ENCODE measurements around the gene C17orf100.
A peak's percentile ranks its signal among the peaks of the same experiment; 100 is the strongest.

Gene C17orf100

DNA sequence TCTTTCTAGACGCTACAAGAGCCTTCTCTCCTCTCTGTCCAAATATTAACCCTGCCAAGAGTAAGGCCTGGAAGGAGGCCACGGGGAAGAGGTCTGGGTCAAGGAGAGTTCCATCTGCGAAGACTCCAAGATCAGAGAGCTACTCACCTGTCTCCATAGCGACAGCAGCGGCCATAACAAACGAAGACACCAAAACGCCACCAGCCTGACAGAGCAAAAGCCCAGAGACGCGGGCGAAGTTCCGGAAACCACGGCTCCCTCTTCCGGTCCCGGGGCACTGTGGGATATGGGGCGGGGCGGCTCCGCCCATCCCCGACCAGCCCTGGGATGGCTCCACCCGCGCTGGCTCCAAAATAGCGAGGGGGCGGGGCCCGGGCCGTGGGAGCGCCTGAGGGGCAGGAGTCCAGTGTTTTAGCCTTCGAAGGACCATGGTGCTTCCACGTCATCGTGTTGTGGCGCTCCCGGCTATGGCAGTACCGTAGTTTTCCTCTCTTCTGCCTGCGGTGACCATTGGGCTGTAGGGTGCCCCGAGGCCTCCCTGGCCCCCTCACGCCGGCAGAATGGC, at the start of gene C17orf100, which contains the start of gene MED31:
Gene C17orf100, plus strand, starts transcription at position 409 of the 565 bp plus-strand sequence. Its CDS starts 152 bp downstream, at position 561.
Gene MED31, minus strand, starts transcription at position 252 of the 565 bp plus-strand sequence. Its CDS starts 77 bp downstream, at position 175.
- DNase-seq (ENCODE audit: low read depth in 2 of 2), result peak; percentile 85 to 93

DNA sequence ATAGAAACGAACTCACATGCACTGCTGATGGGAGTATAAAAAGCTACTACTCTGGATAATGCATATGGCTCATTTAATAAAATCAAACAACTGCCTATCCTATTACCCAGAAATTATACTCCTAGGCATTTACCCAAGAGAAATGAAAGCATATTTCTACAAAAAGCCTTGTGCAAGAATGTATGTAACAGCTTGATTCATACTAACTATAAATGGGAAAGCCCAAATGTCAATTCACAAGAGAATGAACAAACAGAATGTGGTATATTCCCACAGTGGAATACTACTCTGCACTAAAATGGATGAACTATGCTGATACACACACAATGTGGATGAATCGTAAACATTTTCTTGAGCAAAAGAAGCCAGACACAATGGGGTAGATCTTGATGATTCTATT, 49.4 kb upstream of the C17orf100 start:
- DNase-seq (ENCODE audit: low read depth in 2 of 2), result no peak

DNA sequence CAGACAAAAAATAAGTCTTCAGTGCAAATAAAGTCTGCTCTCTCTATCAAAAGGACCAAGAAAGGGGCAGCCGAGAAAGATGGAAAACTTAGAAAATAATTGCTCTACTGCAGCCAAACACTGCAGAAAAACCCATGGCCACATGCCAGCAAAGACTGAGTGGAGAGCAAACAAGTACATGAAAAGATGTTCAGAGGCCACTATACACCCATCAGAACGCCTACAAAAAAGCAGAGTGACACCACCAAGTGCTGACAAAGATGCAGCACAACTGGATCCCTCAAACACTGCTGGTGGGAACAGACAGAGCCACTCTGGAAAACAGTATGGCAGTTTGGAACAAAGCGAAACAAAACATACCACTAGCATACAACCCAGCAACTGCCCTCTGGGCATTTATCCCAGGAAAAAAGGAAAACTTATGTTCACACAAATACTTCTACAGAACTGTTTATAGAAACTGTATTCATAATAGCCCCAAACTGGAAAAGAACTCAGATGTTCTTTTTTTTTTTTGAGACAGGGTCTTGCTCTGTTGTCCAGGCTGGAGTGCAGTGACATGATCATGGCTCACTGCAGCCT, 47.7 kb upstream of the C17orf100 start:
- DNase-seq (ENCODE audit: low read depth in 2 of 2), result no peak

DNA sequence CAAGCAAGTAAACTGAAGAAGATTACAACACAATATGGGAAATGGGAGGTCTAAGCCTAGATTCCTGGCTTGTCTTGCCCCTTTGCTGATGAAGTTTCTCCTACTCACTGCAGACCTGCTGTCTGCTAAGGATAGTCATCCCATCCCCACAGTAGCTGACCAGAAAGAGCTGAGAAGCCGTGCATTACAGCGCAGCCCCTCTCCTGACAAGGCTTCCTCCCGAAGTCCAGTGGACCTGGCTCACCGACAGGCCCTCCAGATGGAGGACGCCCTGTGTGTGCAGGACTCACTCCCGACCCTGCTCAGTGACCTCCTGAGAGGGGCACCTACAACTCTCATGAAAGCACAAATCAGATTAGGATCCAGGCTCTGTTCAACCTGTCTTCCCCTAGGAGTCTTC, 46.4 kb upstream of the C17orf100 start:
- DNase-seq (ENCODE audit: low read depth in 2 of 2), result no peak

DNA sequence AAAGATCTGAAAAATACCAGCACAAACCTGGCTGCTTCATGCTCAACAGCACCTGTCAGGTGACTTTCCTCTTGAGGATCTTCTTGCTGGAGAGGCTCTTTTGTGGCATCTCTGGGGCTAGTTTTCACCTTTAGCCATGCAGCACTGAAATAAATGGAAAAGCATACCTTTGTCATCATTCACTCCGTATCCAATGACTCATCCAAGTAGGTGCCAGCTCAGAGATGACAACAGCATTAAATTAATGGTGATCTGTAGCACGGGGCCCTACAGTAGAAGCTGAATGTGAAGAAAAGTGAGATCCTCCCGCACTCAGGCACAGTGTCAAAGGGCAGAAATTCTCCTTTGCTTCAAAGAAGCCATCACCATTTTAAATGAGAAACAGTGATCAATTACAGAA, 43.2 kb upstream of the C17orf100 start:
- DNase-seq (ENCODE audit: low read depth in 2 of 2), result no peak

DNA sequence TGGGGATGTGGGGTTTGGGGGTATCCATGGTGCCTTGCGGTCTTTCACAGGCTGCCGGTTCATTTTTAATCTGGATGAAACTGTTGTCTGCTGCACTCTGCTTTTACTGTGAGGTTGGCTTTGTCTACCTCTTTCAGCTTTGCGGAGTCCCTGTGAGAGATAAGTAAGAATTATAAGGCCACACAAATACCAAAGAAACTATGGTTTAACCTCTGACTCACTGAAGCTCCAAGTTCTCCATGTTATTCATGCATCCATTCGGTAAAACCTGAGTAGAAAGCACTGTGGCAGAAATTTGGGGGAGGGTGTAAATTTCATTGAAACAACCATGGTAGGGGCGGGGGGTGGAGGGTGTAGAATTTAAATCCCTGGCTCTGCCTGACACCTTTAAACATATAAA, 41.6 kb upstream of the C17orf100 start:
- DNase-seq (ENCODE audit: low read depth in 2 of 2), result no peak

DNA sequence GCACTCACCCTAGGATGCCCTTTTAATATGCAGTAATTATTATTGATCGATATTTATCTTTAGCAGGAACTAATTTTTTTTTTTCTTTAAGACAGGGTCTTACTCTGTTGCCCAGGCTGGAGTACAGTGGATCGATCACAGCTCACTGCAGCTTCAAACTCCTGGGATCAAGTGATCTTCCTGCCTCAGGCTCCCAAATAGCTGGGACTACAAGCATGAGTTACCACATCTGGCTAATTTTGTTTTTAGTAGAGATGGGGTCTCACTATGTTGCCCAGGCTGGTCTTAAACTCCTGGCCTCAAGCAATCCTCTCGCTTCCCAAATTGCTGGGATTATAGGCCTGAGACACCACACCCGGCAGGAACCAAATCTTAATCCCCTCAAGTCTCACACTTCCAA, 40.3 kb upstream of the C17orf100 start:
- DNase-seq (ENCODE audit: low read depth in 2 of 2), result no peak

DNA sequence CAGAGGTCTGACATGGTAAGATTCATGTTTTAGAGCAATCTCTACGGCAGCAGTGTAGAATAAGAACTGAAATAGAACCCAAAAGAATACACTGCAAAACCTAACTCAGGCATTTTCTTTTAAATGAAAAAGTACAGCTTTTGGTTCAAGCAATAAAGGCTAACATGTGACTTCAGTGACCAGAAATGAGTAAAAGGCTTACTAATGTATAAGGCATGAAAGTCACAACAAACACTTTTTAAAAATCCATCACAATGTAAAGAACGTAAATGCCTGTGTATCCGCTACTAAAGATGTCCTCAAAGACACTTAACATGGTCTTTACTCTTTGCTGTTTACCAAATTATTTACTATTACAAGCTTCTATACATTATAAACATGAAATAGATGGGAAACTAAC, 27.6 kb upstream of the C17orf100 start:
- DNase-seq (ENCODE audit: low read depth in 2 of 2), result no peak

DNA sequence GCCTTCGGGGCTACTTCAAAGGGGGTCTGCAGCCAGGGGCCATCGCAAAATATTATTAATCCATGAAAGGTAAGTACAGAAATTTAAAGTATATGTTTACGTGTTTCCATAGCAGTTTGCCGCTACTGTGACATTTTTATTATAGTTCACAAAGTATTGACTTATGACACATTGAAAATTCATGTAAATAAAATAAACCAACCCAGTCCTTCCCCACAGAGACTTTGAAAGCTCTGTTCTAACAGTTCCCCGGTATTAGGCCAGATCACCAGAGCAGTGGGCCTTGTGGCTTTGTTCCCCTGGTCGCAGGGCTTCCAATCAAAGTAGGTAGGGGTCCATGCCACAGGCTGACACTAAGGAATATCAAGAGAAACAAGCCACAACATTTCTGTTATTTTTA, 24.9 kb upstream of the C17orf100 start:
- no peak for DNase-seq (ENCODE audit: low read depth in 2 of 2)

DNA sequence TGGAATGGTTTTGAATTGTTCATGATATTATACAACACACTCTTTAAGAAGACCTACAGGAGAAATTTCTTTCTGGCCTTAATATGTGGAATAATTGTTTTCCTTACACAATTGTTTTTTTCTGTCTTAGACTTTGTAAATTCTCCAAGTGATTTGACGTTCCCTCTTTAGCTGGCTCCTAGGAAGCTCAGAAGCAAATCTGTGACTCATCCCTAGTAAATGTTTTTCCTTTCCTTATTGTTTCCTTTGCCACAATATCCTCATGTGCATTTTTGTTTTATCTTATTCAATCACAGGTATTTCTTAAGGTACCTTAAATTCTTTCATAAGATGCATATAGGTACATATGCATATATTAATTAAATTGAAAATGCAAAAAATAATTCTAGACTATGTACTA, 24.5 kb upstream of the C17orf100 start:
- DNase-seq (ENCODE audit: low read depth in 2 of 2), result no peak

DNA sequence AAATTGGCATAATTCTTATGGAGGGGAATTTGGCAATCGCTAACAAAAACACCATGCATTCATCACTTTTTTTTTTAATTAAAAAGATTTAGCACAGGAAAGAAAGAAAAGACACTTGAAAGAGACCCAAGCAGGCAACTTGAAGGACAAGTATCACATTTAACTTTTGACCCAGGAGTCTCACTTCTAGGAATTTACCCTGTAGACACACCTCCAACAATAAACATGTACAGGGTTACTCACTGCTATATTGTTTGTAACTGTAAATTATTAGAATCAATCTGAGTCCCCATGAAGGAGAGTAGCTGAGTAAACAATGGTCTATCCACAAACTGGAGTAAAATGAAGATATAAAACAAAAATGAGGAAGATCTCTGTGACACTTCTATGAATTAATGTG, 21.2 kb upstream of the C17orf100 start:
- no peak for DNase-seq (ENCODE audit: low read depth in 2 of 2)

DNA sequence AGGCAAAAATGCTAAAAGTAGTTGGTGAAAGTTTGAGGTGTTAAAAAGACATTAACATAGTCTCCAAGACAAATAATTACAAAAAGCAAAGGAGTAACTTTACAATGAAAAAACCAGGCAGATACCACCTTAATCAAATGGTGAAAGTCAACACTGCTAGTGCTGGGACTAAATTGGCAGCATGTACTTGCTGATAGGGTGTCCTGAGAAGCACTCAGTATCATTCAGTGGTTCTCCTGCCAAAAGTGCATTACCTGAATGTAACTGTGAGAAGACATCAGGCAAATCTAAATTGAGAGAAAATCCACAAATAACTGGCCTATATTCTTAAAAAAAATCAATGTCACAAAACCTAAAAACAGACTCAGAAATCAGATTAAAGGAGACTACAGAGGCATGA, 19.0 kb upstream of the C17orf100 start:
- no peak for DNase-seq (ENCODE audit: low read depth in 2 of 2)

DNA sequence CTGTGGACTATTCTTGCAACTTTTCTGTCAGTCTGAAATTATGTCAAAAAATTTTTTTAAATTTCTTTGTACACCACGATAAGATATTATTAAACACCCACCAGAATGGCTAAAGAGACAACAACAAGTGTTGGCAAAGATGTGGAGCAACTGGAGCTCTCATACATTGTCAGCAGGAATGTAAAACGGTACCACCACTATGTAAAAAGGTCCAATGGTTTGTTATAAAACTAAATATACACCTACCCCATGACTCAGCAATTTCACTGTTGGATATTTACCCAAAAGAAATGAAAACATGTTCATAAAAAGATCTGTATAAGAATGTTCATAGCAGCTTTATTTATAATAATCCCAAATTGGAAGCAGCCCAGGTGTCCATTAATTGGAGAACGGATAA, 18.3 kb upstream of the C17orf100 start:
- no peak for DNase-seq (ENCODE audit: low read depth in 2 of 2)

DNA sequence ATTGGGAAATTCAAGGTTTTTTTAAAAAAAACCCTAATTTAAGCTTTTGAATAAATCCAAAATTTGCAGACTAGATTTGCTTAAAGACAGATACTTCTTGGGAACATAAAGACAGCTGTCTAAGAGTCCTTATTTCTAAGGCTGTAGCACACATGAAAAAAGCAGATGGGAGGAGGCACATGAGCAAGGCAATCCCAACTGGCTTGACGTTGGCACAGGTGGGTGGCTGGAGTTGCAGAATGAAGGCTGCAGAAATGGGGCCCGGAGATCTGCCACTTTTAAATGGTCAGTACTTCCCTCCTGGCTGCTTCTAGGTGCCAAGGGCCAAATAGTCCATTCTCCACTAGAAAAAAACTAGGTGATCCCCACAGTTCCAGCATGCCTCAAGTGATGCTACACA, 15.5 kb upstream of the C17orf100 start:
- DNase-seq (ENCODE audit: low read depth in 2 of 2), result no peak

DNA sequence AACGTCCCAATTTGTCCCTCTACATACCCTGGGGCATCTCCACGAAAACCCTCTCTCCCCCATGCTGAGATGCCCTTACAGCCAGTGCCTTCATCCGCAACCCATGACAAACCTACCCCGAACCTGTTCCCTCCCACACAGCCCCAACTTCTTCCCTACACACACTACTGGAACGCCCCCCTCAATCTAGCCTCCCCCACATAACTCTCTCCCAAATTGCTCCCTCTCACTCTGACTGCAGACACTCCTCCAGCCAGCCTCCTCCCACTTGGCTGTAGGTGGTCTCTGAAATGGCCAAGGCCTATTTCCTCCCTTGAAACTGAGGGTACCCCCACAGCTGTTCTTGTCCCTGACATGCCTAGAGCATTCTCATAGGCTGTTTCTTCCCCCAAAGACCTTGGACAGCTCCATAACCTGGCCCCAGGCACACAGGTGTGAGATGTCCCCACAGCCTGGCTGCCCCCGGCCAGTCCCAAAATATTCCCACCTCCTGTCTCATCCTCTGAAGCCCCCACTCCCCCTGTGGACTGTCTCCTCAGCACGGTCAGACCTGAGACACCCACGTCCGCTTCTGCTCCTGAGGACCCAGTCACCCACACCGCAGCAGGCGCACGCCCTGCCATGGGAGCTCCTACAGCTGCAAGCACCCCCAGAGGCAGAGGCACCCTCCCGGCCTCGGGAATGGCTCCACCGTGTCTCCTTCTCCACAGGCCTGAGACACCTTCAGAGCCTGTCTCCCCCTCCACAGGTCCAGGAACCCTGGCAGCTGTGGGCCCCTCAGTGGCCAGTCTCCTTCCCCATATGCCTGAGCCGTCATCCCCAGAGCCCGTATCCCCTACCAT, 14.7 kb upstream of the C17orf100 start:
- DNase-seq (ENCODE audit: low read depth in 2 of 2), result no peak

DNA sequence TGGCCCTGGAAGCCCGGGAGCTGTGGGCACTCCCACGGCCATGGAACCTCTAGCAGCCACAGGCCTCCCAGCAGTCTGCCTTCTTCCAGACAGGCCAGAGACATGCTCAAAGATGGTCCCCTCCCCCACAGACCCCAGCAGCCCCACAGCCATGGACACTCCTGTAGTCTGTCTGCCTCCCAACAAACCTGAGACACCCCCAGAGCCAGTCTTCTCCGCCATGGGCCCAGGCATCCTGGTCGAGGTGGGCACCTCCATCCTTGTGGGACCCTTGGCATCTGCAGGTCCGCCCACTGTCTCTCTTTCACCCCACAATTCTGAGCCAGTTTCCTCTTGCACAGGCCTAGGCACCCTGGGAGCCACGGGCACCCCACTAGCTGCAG, 14.1 kb upstream of the C17orf100 start:
- DNase-seq (ENCODE audit: low read depth in 2 of 2), result no peak

DNA sequence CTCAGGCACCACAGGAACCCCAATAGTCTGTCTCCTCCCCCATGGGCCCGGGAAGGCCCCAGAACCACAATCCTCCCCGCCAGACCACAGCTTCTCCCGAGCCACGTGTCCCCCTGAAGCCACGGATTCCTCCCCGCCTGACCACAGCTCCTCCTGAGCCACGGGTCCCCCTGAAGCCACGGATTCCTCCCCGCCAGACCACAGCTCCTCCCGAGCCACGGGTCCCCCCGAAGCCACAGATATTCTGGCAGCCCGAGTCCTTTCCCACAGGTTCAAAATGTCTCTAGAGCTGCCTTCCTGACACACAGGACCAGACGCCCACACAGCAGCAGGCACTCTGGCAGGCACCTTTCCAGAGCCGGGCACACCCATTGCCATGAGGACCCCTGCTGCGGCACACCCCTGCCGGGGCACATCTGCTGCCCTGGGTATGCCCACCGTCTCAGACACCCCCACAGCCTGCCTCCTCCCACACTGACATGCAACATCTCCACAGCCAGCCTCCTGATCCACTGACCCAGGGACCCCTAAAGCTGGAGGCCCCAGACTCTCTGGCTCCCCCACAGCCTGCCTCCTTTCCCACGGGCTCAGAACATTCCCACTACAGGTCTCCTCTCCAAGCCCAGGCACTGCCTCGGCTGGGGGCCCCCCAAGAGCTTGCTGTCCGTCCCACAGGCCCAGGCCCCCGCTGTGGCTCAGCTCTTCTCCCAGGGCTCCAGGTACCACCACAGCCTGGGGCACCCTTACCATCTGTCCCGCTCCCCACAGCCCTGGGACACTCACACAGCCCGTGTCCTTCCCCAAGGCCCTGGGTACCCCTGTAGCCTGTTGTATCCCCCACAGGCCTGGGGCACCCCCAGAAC, 13.3 kb upstream of the C17orf100 start:
- DNase-seq (ENCODE audit: low read depth in 2 of 2), result no peak

DNA sequence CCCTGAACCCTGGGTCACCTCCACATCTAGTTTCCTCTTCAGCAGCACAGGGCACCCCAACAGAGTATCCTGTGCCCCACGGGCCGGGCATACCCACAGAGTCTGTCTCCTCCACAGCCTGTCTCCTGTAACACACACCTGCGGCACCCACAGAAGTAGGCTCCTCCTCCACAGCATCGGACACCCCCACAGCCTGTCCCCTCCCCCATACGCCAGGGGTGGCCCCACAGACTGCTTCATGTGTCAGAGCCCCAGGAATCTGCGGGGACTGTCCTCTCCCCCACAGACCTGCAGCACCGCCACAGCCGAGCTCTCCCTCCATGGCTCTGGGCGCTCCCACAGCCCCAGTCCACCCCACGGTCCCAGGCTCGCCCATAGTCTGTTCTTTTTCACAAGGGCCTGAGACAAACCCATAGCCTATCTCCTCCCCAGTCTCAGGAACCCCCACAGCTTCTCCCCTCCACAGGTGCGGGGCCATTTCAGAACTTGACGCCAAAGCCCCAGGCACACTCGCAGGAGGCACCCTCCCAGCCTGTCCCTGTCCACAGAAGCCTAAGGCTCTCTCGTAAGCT, 12.5 kb upstream of the C17orf100 start:
- no peak for DNase-seq (ENCODE audit: low read depth in 2 of 2)

DNA sequence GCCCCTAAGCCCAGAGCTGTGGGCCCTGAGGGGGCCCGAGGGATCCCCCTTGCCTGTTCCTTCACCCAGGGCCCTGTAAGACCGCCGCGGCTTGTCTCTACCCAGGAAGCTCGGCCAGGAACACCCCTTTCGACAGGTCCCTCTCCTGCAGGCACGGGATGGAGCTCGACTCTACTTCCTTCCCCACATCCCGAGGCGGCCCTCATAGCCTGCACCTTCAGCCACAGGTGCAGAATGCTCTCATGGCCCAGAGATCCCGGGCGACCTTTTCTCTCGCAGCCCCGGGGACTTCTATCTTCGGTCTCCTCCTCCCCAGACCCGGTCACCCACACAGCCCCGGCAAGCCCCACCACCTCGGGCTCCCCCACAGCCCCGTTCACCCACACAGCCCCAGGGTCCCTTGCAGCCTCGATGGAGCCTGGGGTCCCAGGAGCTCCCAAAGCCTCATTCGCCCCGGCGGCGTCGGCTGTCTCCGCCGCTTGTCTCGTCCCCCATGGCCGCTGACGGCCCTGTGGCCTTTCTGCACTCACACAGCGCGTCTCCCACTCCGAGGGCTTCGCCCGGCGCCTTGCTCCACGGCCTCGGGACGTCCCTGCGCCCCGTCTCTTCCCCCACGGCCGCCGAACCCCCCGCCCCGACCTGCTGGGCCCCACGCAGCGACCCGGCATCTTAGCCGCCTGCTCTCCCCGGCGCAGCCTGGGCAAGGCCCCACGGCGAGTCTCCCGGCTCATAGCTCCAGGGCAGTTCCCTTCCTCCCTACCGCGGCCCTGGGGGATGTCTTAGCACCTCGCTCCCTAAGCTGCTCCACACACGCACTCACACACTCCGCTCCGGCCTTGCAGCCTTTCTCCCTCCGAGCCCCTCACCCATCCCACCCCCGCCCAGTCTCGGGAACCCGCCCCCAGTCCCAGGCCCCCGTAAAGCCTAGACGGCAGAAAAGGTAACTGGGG, 11.7 kb upstream of the C17orf100 start:
- DNase-seq (ENCODE audit: low read depth in 2 of 2), result no peak

DNA sequence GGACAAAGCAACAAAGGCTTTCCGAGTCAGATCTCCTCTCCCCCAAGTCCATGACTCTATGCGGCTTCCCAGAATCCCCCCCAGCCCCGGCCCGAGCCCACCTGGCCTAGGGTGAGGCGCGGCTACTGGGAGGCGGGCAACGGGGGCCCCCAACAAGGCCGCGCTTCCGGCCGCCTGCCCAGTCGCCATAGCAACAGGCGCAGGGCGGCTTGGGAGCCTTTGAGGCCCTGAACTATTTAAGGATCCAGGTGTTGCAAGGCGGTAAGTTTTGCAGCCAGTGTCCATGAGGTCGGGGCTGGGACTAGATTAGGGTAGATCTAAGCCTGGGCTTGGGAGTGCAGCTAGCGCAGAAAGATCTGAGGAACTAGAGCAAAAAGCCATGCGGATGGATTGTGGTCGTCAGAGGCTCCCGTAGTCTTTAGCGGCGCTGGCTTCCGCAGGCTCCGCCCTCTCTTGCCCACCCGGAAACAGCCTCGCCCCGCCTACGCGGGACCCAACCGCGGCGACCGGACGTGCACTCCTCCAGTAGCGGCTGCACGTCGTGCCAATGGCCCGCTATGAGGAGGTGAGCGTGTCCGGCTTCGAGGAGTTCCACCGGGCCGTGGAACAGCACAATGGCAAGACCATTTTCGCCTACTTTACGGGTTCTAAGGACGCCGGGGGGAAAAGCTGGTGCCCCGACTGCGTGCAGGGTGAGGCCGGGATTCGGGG, 10.9 kb upstream of the C17orf100 start, which contains the start of the genes KIAA0753 and TXNDC17:
Gene KIAA0753, minus strand, starts transcription at position 176 of the 711 bp plus-strand sequence. CDS start 5,608 bp downstream, outside the sequence.
Gene TXNDC17, plus strand, starts transcription at position 525 of the 711 bp plus-strand sequence. Its CDS starts 23 bp downstream, at position 548.
- peak; percentile 66 to 79 for DNase-seq (ENCODE audit: low read depth in 2 of 2)
